Hematopoietic multipotent progenitor cell treated with erythropoietin and hydrocortisone succinate and interleukin-3 and kit ligand, for 15 days (in vitro differentiated cells): ENCODE measurements around the gene ADGRB2.

ENCODE experiments used
- DNase-seq: peaks from one replicate; pipeline ENCODE4 v3.0.0-alpha.2; 2015; ENCODE audit warnings: low spot score

Gene ADGRB2

GRCh38 chr1:31793586-31794285, 29.6 kb upstream of the ADGRB2 start:
- no peak for DNase-seq

GRCh38 chr1:31793086-31793485, 28.9 kb upstream of the ADGRB2 start:
- DNase-seq = no peak

- no peak for DNase-seq
These were observed 28.4 kb upstream of the ADGRB2 start for GRCh38 chr1:31792541-31792940.

- no peak for DNase-seq
These were observed 28.0 kb upstream of the ADGRB2 start for GRCh38 chr1:31792116-31792515.

GRCh38 chr1:31791131-31791858, 27.2 kb upstream of the ADGRB2 start:
- no peak for DNase-seq

- DNase-seq = no peak
These were observed 26.5 kb upstream of the ADGRB2 start for GRCh38 chr1:31790641-31791091.

- DNase-seq = no peak
These were observed 26.0 kb upstream of the ADGRB2 start for GRCh38 chr1:31790140-31790539.

GRCh38 chr1:31789259-31790065, 25.3 kb upstream of the ADGRB2 start:
- DNase-seq = peak; percentile 83

- no peak for DNase-seq
These were observed 24.7 kb upstream of the ADGRB2 start for GRCh38 chr1:31788825-31789256.

- DNase-seq = peak; percentile 85
These were observed 24.1 kb upstream of the ADGRB2 start for GRCh38 chr1:31788138-31788824.

GRCh38 chr1:31787786-31788137, 23.6 kb upstream of the ADGRB2 start:
- DNase-seq = no peak

GRCh38 chr1:31787261-31787660, 23.1 kb upstream of the ADGRB2 start:
- no peak for DNase-seq

- DNase-seq = no peak
These were observed 22.4 kb upstream of the ADGRB2 start for GRCh38 chr1:31786366-31787060.

GRCh38 chr1:31785947-31786290, 21.8 kb upstream of the ADGRB2 start:
- DNase-seq = no peak

- no peak for DNase-seq
These were observed 21.1 kb upstream of the ADGRB2 start for GRCh38 chr1:31785020-31785946.

- no peak for DNase-seq
These were observed 20.3 kb upstream of the ADGRB2 start for GRCh38 chr1:31784356-31785019.

- DNase-seq = no peak
These were observed 19.7 kb upstream of the ADGRB2 start for GRCh38 chr1:31783846-31784245.

GRCh38 chr1:31782421-31783410, 18.6 kb upstream of the ADGRB2 start:
- no peak for DNase-seq
